Posterior vena cava (tissue), 2 donors: Measurements from ENCODE around the gene RIPOR2. TPM values are rescaled to one million over a fixed set of nuclear protein-coding genes. Genes with fewer than 3 reads are reported as not detected.
A peak's percentile ranks its signal among the peaks of the same experiment; 100 is the strongest.

Source experiments
- DNase-seq: peaks from one replicate; pipeline ENCODE4 v3.0.0-alpha.2; 2020; ENCODE audit warnings: low spot score
- intact Hi-C, 2 donors: fragments of 100-400 bp; cut with DNase I; formaldehyde crosslinking; loops; one replicate each; pipeline versions ENCODE4 v1.14.1 to v1.14.2; 2022 to 2023
- total RNA-seq, 2 donors: library from RNA; stranded (reverse); fragmentation: NEBNext Ultra II Directional; extraction: Animal tissue kit (Norgen Biotek cat#: 25700); gene quantifications; one replicate each; pipeline ENCODE4 v1.2.1, GENCODE V29; 2021
- donor health status: DM: yes; HTN: yes; CAD: no.
- donor health status: DM: yes; HTN: yes; CAD: no.

Gene RIPOR2
- total RNA-seq, 2 donors from 2014 or later: 11.8 to 14.9 TPM

GRCh38 chr6:24859608-24860200 lies 76.1 kb downstream of the RIPOR2 start:
- intact Hi-C loops: loop anchor here (5.0 kb wide), 2 partner anchors 133 to 213 kb away; no protein-coding TSS in a partner anchor

GRCh38 chr6:24859132-24859531 lies 76.6 kb downstream of the RIPOR2 start:
- intact Hi-C loops: loop anchor here (5.0 kb wide), 2 partner anchors 133 to 213 kb away; no protein-coding TSS in a partner anchor
- no peak for DNase-seq

More at GRCh38 chr6:24859608-24860200, 76.1 kb downstream of the RIPOR2 start:
- DNase-seq: no peak

DNA sequence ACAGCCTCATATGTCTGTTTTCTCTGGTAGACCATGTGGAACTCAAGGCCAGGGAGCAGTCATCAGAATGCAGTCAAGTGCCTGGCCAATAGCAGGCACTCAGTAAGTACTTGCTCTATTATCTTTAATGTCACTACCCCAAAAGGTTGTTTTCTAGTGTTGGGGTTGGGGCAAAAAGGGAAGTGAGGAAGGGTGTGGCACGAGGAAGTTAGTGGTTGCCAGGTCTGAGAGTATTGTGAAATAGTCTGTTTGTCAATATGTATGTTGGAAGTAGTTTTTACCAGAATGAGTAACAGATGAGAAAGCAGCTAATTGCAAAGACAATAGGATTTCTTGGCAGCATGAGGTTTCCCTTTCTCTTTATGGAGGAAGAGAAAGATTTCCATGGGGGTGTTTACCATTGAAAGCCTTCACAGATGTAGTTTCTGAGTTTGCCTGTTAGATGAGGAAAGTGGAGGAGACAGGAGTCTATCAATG lies 77.5 kb downstream of the RIPOR2 start:
- intact Hi-C loops: loop anchor here (5.0 kb wide), 2 partner anchors 134 to 214 kb away; no protein-coding TSS in a partner anchor
- no peak for DNase-seq

- intact Hi-C loops: loop anchor here (5.0 kb wide), 2 partner anchors 135 to 215 kb away; no protein-coding TSS in a partner anchor
- no peak for DNase-seq
These were observed 78.7 kb downstream of the RIPOR2 start for GRCh38 chr6:24856901-24857670.

- intact Hi-C loops: loop anchor here (5.0 kb wide), 2 partner anchors 136 to 216 kb away; no protein-coding TSS in a partner anchor
- no peak for DNase-seq
These were observed 79.5 kb downstream of the RIPOR2 start for GRCh38 chr6:24856246-24856599.

- intact Hi-C loops: loop anchor here (5.0 kb wide), 2 partner anchors 137 to 217 kb away; no protein-coding TSS in a partner anchor
- DNase-seq: no peak
These were observed 80.1 kb downstream of the RIPOR2 start for GRCh38 chr6:24855395-24856245.

DNA sequence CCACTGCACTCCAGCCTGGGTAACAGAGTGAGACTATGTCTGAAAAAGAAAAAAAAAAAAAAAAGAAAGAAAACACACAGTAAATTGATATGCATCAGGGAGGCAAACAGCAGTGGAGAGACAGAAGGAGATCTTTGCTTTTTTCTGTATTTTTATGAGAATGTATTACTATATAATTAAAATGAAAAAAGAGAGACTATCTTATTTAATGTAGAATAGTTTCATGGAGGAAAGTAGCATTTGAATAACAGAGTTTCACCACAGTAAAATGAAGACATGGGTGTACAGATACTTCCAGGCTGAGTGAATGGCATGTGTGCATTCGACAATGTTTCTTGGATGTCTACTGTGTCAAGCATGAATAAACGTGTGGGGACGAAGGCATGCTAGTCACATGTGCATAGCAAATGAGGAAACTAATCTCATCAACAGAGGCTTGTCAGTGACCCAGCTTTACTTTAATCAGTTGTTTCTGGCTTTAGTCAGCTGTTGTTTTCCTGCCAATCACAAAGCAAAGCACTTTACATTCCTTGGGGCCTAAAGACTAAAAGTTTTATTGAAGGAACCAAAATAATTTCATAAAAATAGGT lies 81.6 kb downstream of the RIPOR2 start:
- intact Hi-C loops: no loop called here
- DNase-seq: no peak

GRCh38 chr6:24851086-24851485 lies 84.7 kb downstream of the RIPOR2 start:
- intact Hi-C loops: no loop called here
- DNase-seq: no peak

- DNase-seq: no peak
- intact Hi-C loops: no loop called here
These were observed 86.0 kb downstream of the RIPOR2 start for GRCh38 chr6:24849713-24850112.

- intact Hi-C loops: no loop called here
These were observed 87.3 kb downstream of the RIPOR2 start for GRCh38 chr6:24848461-24848860.

DNA sequence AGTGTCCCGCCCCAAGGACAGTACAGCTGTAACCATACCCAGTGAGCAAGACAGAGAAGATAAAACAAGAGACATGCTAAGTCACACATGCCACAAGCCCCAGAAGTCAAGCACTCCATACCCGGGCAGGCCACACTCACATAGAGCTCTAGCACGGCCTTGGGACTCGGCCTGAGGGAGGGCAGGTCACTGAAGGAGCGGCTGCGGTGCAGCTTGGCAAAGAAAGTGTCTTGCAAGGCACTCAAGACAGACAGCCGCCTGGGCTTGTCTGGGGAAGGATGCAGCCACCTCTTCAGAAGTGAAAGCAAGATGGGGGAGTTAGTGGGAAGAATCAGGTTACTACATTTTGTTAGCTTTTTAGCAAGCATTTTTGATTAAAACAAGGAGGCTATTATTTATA lies 88.4 kb downstream of the RIPOR2 start:
- intact Hi-C loops: no loop called here
- peak; percentile 79 for DNase-seq

More at GRCh38 chr6:24848461-24848860, 87.3 kb downstream of the RIPOR2 start:
- DNase-seq: no peak

- DNase-seq: no peak
- intact Hi-C loops: no loop called here
These were observed 90.2 kb downstream of the RIPOR2 start for GRCh38 chr6:24845578-24845977.

GRCh38 chr6:24844903-24845302 lies 90.9 kb downstream of the RIPOR2 start:
- DNase-seq: no peak
- intact Hi-C loops: no loop called here

DNA sequence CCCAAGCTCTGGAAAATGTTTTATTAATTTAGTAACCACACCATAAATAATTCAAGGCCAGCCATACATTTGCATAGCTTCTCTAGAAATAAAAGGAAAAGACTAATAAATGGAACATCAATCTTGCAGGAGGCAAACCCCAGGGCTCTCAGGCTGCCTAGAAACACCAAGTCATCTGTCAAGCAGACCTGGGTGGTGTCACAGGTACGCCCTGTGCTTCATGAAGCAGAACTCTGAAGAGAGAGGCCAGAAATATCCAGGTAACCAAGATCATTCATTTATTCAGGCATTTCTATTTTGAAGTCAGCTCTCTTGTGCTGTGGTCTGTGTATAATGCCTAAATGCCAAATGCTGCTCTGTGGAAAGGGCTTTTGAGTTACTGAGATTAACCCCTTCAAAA lies 91.7 kb downstream of the RIPOR2 start:
- intact Hi-C loops: no loop called here
- DNase-seq: no peak

DNA sequence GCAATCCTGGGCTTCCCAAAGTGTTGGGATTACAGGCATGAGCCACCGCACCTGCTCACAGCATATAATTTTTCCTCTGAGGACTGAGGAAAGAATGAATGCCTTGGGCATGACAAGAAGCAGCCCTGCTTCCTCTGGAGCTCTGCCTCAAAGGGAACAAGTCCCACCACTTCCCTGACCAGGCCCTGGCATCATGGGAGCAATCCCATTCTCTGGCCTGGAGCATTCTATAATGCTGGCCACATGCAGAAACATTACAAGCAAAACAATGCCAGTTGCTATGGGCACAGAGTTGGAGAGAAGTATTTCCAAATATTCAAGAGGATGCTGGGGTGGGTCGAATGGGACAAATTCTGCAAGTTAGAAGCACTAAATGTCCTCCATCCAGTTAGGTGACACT lies 95.6 kb downstream of the RIPOR2 start:
- intact Hi-C loops: no loop called here
- DNase-seq: no peak

GRCh38 chr6:24838994-24839393 lies 96.8 kb downstream of the RIPOR2 start:
- intact Hi-C loops: loop anchor here in 1 of 2 donors (10.0 kb wide), 1 partner anchor 226 kb away; no protein-coding TSS in a partner anchor
- no peak for DNase-seq

DNA sequence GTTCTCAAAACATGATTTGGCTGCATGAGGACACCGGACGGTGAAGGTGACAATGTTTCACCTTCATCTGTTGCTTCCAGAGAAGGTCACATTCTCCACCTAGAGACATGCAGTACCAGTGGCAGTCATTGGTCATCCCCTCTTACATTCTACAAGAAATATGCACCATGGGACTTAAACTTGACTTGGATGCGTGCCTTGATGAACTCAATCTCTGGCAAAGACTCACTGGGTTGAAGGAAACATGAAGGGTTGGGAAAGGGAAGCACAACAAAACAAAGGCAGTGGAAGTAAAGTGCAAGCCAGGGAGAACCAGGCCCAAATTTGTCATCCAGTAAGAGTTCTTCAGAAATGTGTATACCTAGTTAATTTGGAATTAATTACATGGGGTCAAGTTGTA lies 97.7 kb downstream of the RIPOR2 start:
- no peak for DNase-seq
- intact Hi-C loops: loop anchor here in 1 of 2 donors (10.0 kb wide), 1 partner anchor 227 kb away; no protein-coding TSS in a partner anchor

DNA sequence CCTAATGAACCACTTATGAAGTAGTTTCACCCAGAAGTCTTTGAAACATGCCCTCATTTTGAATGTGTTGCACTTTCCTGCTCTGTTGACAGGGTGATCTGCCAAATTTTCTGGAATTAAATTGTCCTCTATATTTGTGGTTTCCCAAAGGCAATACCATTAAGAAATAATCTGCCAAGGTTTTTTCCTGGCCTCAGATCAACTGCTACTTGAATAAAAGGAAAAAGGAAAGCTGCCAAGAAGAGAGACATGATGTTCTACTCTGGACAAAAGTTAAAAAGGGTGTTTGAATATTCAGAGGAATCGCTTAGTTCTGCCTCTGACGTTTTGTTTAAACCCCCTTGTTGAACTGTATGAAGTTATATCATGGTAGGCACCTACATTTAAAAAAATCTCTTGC lies 99.7 kb downstream of the RIPOR2 start:
- DNase-seq: no peak
- intact Hi-C loops: loop anchor here in 1 of 2 donors (10.0 kb wide), 1 partner anchor 229 kb away; no protein-coding TSS in a partner anchor
